Kidney (tissue), 14 donors: ENCODE data around the gene SMPX. TPM values are rescaled to one million over a fixed set of nuclear protein-coding genes. Genes with fewer than 3 reads are reported as not detected.

Experiments used
- DNase-seq, 5 donors: peaks; one replicate each; pipeline ENCODE4 v3.0.0-alpha.2; 2013 to 2020
- FAIRE-seq: peaks from 2 replicates; lab custom pipeline; 2012; peaks lifted over from hg19 to GRCh38; lab: Jason Lieb, UNC
- H3K27ac ChIP-seq, 2 donors: one replicate each; pipeline ENCODE4 v1.7.0; 2013; ENCODE audit warnings: low read depth in 2 of 2, low read length in 2 of 2, inconsistent platforms in 1 of 2
- H3K27me3 ChIP-seq: one replicate; pipeline ENCODE4 v1.7.1; 2013; ENCODE audit warnings: low read length, inconsistent platforms; ENCODE audit not compliant: control insufficient read depth, insufficient read depth
- H3K36me3 ChIP-seq, 3 donors: one replicate each; pipeline versions ENCODE4 v1.7.0 to v1.7.1; 2013; ENCODE audit warnings: low read length in 3 of 3, control low read depth in 1 of 3, inconsistent platforms in 1 of 3; ENCODE audit not compliant: insufficient read depth in 3 of 3, control insufficient read depth in 2 of 3
- H3K4me1 ChIP-seq, 3 donors: one replicate each; pipeline versions ENCODE4 v1.7.0 to v1.7.1; 2013; ENCODE audit warnings: low read length in 3 of 3, inconsistent platforms in 1 of 3, low read depth in 1 of 3; ENCODE audit not compliant: control insufficient read depth in 2 of 3, insufficient read depth in 2 of 3
- H3K4me3 ChIP-seq, 3 donors: one replicate each; pipeline versions ENCODE4 v1.7.0 to v1.8.1; 2013; ENCODE audit warnings: low read length in 3 of 3, control low read depth in 1 of 3, inconsistent platforms in 1 of 3
- H3K9ac ChIP-seq, 3 donors: one replicate each; pipeline versions ENCODE4 v1.7.0 to v1.7.1; 2013; ENCODE audit warnings: low read length in 3 of 3, control low read depth in 1 of 3, inconsistent platforms in 1 of 3
- H3K9me3 ChIP-seq, 3 donors: one replicate each; pipeline versions ENCODE4 v1.7.0 to v1.7.1; 2013; ENCODE audit warnings: low read length in 3 of 3, control low read depth in 1 of 3, inconsistent platforms in 1 of 3; ENCODE audit not compliant: control insufficient read depth in 2 of 3, insufficient read depth in 1 of 3
- CTCF ChIP-seq: IDR thresholded peaks from 3 replicates; pipeline ENCODE4 v1.5.1; 2012; ENCODE audit warnings: mild to moderate bottlenecking, moderate library complexity, borderline replicate concordance; ENCODE audit not compliant: insufficient read depth; ENCODE audit errors: extremely low read depth
- intact Hi-C: fragments of 100-400 bp; cut with DNase I; formaldehyde crosslinking; loops from one replicate; pipeline ENCODE4 v1.11.1; 2022
- polyA plus RNA-seq: library from polyadenylated mRNA; stranded (reverse); fragments of 350-450 nt; fragmentation: Illumina TruSeq; extraction: RNeasy Lipid Tissue Mini Kit (QIAGEN cat#74804); gene quantifications from one replicate; pipeline ENCODE4 v1.2.3, GENCODE V29; 2014; ENCODE audit warnings: low read depth, low replicate concordance; ENCODE audit not compliant: insufficient read depth
- total RNA-seq: library from RNA; stranded (reverse); fragmentation: NEBNext Ultra II Directional; extraction: Animal tissue kit (Norgen Biotek cat#: 25700); gene quantifications from one replicate; pipeline ENCODE4 v1.2.1, GENCODE V29; 2021
- donor health status: control.
- donor health status: control.
- donor health status: control.
- donor health status: control.
- donor health status: control.
- donor health status: DM: yes; HTN: yes; CAD: no.
- donor health status: Normal renal cell carcinoma (clear cell type).

Gene SMPX
- total and polyA plus RNA-seq, 2 donors from 2014 or later, result not detected

- DNase-seq (no peak), FAIRE-seq (no peak)
- Histone ChIP-seq H3K9me3 (no peaks in the 10 kb centered on the region), H3K4me1 (no peaks in the 10 kb centered on the region), H3K36me3 (no peaks in the 10 kb centered on the region), H3K9ac (no peak overlapping the region), H3K4me3 (no peak overlapping the region), H3K27me3 (peaks cover 2% of the 10 kb centered on the region), H3K27ac (no peak overlapping the region)
- TF ChIP-seq CTCF, result no peak
- intact Hi-C loops, result no loop called here
Observed at GRCh38 chrX:21730026-21730425, 27.9 kb downstream of the SMPX start.

GRCh38 chrX:21728276-21728968 lies 29.5 kb downstream of the SMPX start:
- Histone ChIP-seq H3K27me3 (peaks cover 2% of the 10 kb centered on the region), H3K9me3 (no peaks in the 10 kb centered on the region), H3K4me3 (no peak overlapping the region), H3K4me1 (no peaks in the 10 kb centered on the region), H3K36me3 (no peaks in the 10 kb centered on the region), H3K27ac (no peak overlapping the region), H3K9ac (no peak overlapping the region)
- no peak for TF ChIP-seq CTCF
- intact Hi-C loops, result no loop called here
- DNase-seq, result no peak
- no peak for FAIRE-seq

DNA sequence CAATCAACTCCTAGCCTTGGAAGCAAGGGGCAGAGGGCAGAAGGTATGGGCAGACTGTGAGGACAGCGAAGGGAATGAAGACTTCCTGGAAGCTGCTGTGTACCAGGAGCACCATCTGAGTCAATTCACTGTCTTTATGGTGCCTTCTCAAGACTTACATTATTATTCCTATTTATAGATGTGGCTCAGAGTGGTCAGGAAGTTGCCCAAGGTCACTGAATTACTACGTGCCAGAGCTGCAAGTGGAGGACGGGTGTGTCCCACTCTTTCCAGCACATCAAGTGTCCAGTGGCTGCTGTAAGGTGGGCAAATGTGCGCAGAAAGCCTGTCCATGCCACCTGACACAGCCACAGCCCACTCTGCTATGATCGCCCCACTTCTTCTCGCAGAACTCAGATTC lies 32.0 kb downstream of the SMPX start:
- intact Hi-C loops, result no loop called here
- no peak for TF ChIP-seq CTCF
- Histone ChIP-seq H3K27ac (no peak overlapping the region), H3K36me3 (no peaks in the 10 kb centered on the region), H3K4me1 (no peaks in the 10 kb centered on the region), H3K4me3 (no peak overlapping the region), H3K9me3 (no peaks in the 10 kb centered on the region), H3K27me3 (peaks cover 2% of the 10 kb centered on the region), H3K9ac (no peak overlapping the region)
- FAIRE-seq (no peak), DNase-seq (no peak)
